TTC549 (cell line): ENCODE measurements around the gene PWP1.
"Not testable (repeated sequence)": the region's sequence is repeated elsewhere in the genome, so short reads cannot be mapped to it uniquely, and the experiment has no call there.

Experiments used
- FAIRE-seq: peaks from 2 replicates; lab custom pipeline; 2012; peaks lifted over from hg19 to GRCh38; lab: Jason Lieb, UNC

The PWP1 gene

GRCh38 chr12:107668320-107669098 lies 17.1 kb upstream of the PWP1 start:
- no peak for FAIRE-seq

GRCh38 chr12:107669946-107670345 lies 15.7 kb upstream of the PWP1 start:
- FAIRE-seq = no peak

- no peak for FAIRE-seq
Observed at GRCh38 chr12:107670999-107671643, 14.5 kb upstream of the PWP1 start.

- no peak for FAIRE-seq
Observed at GRCh38 chr12:107677671-107678070, 7.9 kb upstream of the PWP1 start.

GRCh38 chr12:107679336-107679735 lies 6.3 kb upstream of the PWP1 start:
- no peak for FAIRE-seq

- no peak for FAIRE-seq
Observed at GRCh38 chr12:107681455-107681835, 4.2 kb upstream of the PWP1 start.

GRCh38 chr12:107681836-107682820 lies 3.5 kb upstream of the PWP1 start:
- FAIRE-seq = no peak

GRCh38 chr12:107684029-107684795 lies 1.4 kb upstream of the PWP1 start:
- no peak for FAIRE-seq

- no peak for FAIRE-seq
Observed at GRCh38 chr12:107684990-107685359, 624 bp upstream of the PWP1 start.

GRCh38 chr12:107695772-107696171 lies 10.2 kb downstream of the PWP1 start:
- peak; percentile 17 for FAIRE-seq

GRCh38 chr12:107702106-107702505 lies 16.5 kb downstream of the PWP1 start:
- no peak for FAIRE-seq

GRCh38 chr12:107704041-107704440 lies 18.4 kb downstream of the PWP1 start:
- FAIRE-seq = no peak

- not testable (repeated sequence) for FAIRE-seq
Observed at GRCh38 chr12:107705522-107705921, 19.9 kb downstream of the PWP1 start.

GRCh38 chr12:107715780-107716179 lies 30.2 kb downstream of the PWP1 start:
- no peak for FAIRE-seq

GRCh38 chr12:107718606-107719005 lies 33.0 kb downstream of the PWP1 start:
- no peak for FAIRE-seq

GRCh38 chr12:107727327-107727726 lies 41.7 kb downstream of the PWP1 start:
- not testable (repeated sequence) for FAIRE-seq

- not testable (repeated sequence) for FAIRE-seq
Observed at GRCh38 chr12:107727742-107728141, 42.1 kb downstream of the PWP1 start.

GRCh38 chr12:107730618-107731341 lies 45.2 kb downstream of the PWP1 start:
- FAIRE-seq = no peak

GRCh38 chr12:107731366-107731765 lies 45.8 kb downstream of the PWP1 start:
- no peak for FAIRE-seq

- FAIRE-seq = no peak
Observed at GRCh38 chr12:107732365-107732764, 46.8 kb downstream of the PWP1 start.

GRCh38 chr12:107734139-107734538 lies 48.5 kb downstream of the PWP1 start:
- no peak for FAIRE-seq
